Measurements from ENCODE around the gene SLC1A5.
"Not testable (repeated sequence)": the region's sequence is repeated elsewhere in the genome, so short reads cannot be mapped to it uniquely, and the experiment has no call there.

Gene SLC1A5

DNA sequence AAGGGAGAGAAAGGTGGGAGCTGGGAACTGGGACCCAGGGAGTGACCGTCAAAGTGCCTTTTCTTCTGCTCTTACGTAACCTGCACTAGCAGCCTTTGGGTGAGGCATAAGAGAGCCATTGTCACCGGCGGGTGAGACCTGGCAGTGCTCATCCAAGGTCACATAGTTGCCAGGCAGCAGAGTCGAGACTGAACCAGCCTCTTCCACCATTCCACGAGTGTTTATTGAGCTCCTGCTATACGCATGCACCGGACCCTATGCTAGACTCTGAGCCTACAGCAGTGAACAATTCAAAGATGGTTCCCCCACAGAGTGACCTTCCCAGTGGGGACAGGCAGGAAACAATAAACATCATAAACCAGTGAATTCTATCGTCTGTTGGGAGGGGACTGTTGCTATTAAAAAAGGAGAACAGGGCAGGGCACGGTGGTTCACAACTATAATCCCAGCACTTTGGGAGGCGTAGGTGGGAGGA lies 23.5 kb downstream of the SLC1A5 start:
- H3K4me1 ChIP-seq (ENCODE audit: insufficient read depth, insufficient read length): peaks cover 1% of the 10 kb centered on the region
- no peaks in the 10 kb centered on the region for H3K36me3 ChIP-seq (ENCODE audit: insufficient read depth, insufficient read length, low read length)
- no peak overlapping the region for H3K4me3 ChIP-seq (ENCODE audit: insufficient read length, low read depth)
- TF ChIP-seq SUZ12 (IDR thresholded peaks at IDR 0.05; ENCODE audit: extremely low read depth, insufficient read depth, insufficient read length): no peak
- TF ChIP-seq ZNF274 (IDR thresholded peaks at IDR 0.05; ENCODE audit: low read depth, low read length): no peak
- TF ChIP-seq YY1 (IDR thresholded peaks at IDR 0.05; ENCODE audit: insufficient read depth, insufficient read length): no peak
- H3K9ac ChIP-seq (ENCODE audit: insufficient read length, low read depth): no peak overlapping the region
- no peaks in the 10 kb centered on the region for H3K9me3 ChIP-seq (ENCODE audit: insufficient read depth, low read length)
- H3K27me3 ChIP-seq (ENCODE audit: insufficient read depth, insufficient read length): no peaks in the 10 kb centered on the region
- no peak for DNase-seq (ENCODE audit: low read depth, low spot score)

- peaks cover 8% of the 10 kb centered on the region for H3K36me3 ChIP-seq (ENCODE audit: insufficient read depth, insufficient read length, low read length)
- no peak for DNase-seq (ENCODE audit: low read depth, low spot score)
- TF ChIP-seq YY1 (IDR thresholded peaks at IDR 0.05; ENCODE audit: insufficient read depth, insufficient read length) (no peak), SUZ12 (IDR thresholded peaks at IDR 0.05; ENCODE audit: extremely low read depth, insufficient read depth, insufficient read length) (no peak), ZNF274 (IDR thresholded peaks at IDR 0.05; ENCODE audit: low read depth, low read length) (no peak)
- peaks cover 2% of the 10 kb centered on the region for H3K4me1 ChIP-seq (ENCODE audit: insufficient read depth, insufficient read length)
- H3K27me3 ChIP-seq (ENCODE audit: insufficient read depth, insufficient read length): no peaks in the 10 kb centered on the region
- no peaks in the 10 kb centered on the region for H3K9me3 ChIP-seq (ENCODE audit: insufficient read depth, low read length)
- no peak overlapping the region for H3K9ac ChIP-seq (ENCODE audit: insufficient read length, low read depth)
- H3K4me3 ChIP-seq (ENCODE audit: insufficient read length, low read depth): no peak overlapping the region
Measured at GRCh38 chr19:46762245-46762890, 26.0 kb downstream of the SLC1A5 start.

DNA sequence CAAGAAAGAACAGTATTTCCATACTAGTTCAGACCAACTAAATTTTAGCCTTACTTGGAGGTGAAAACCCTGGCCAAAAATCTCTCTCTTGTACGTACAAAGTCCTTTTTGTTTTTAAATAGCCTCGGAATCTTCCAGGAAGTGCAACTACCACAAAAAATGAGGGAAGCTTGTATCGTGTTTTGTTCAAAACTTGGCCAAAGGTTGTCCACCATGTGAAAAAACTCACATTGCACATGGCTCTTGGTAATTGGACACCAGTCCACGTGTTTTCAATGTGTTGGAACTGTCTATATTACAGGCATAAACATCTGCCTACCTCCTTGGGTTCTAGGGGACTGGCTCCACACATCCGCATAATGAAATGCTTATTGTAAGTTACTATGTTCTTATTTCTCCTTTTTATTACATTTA lies 27.0 kb downstream of the SLC1A5 start:
- no peaks in the 10 kb centered on the region for H3K27me3 ChIP-seq (ENCODE audit: insufficient read depth, insufficient read length)
- H3K4me1 ChIP-seq (ENCODE audit: insufficient read depth, insufficient read length): peaks cover 2% of the 10 kb centered on the region
- TF ChIP-seq SUZ12 (IDR thresholded peaks at IDR 0.05; ENCODE audit: extremely low read depth, insufficient read depth, insufficient read length) (no peak), YY1 (IDR thresholded peaks at IDR 0.05; ENCODE audit: insufficient read depth, insufficient read length) (no peak), ZNF274 (IDR thresholded peaks at IDR 0.05; ENCODE audit: low read depth, low read length) (no peak)
- no peak overlapping the region for H3K4me3 ChIP-seq (ENCODE audit: insufficient read length, low read depth)
- no peaks in the 10 kb centered on the region for H3K9me3 ChIP-seq (ENCODE audit: insufficient read depth, low read length)
- H3K9ac ChIP-seq (ENCODE audit: insufficient read length, low read depth): no peak overlapping the region
- DNase-seq (ENCODE audit: low read depth, low spot score): no peak
- H3K36me3 ChIP-seq (ENCODE audit: insufficient read depth, insufficient read length, low read length): peaks cover 15% of the 10 kb centered on the region

DNA sequence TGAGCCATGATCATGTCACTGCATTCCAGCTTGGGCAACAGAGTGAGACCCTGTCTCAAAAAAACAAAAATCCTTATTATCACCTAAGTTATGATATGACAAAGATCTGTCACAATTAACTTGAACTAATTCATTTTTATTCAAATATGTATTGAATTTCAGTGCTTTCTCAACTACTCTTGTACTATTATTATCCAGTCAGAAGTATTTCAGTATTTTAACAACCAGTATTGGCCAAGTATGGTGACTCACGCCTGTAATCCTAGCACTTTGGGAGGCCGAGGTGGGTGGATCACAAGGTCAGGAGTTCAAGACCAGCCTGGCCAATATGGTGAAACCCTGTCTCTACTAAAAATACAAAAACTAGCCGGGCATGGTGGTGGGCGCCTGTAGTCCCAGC lies 27.5 kb downstream of the SLC1A5 start:
- H3K4me1 ChIP-seq (ENCODE audit: insufficient read depth, insufficient read length); H3K9ac ChIP-seq (ENCODE audit: insufficient read length, low read depth); H3K27me3 ChIP-seq (ENCODE audit: insufficient read depth, insufficient read length); H3K9me3 ChIP-seq (ENCODE audit: insufficient read depth, low read length); DNase-seq (ENCODE audit: low read depth, low spot score); H3K4me3 ChIP-seq (ENCODE audit: insufficient read length, low read depth): not testable (repeated sequence)
- peaks cover 19% of the 10 kb centered on the region for H3K36me3 ChIP-seq (ENCODE audit: insufficient read depth, insufficient read length, low read length)

- Histone ChIP-seq H3K4me3 (ENCODE audit: insufficient read length, low read depth) (no peak overlapping the region), H3K9me3 (ENCODE audit: insufficient read depth, low read length) (no peaks in the 10 kb centered on the region), H3K9ac (ENCODE audit: insufficient read length, low read depth) (no peak overlapping the region), H3K4me1 (ENCODE audit: insufficient read depth, insufficient read length) (peaks cover 2% of the 10 kb centered on the region), H3K27me3 (ENCODE audit: insufficient read depth, insufficient read length) (no peaks in the 10 kb centered on the region), H3K36me3 (ENCODE audit: insufficient read depth, insufficient read length, low read length) (peaks cover 19% of the 10 kb centered on the region)
- no peak for DNase-seq (ENCODE audit: low read depth, low spot score)
- TF ChIP-seq SUZ12 (IDR thresholded peaks at IDR 0.05; ENCODE audit: extremely low read depth, insufficient read depth, insufficient read length): no peak
Measured at GRCh38 chr19:46760363-46760762, 28.0 kb downstream of the SLC1A5 start.

DNA sequence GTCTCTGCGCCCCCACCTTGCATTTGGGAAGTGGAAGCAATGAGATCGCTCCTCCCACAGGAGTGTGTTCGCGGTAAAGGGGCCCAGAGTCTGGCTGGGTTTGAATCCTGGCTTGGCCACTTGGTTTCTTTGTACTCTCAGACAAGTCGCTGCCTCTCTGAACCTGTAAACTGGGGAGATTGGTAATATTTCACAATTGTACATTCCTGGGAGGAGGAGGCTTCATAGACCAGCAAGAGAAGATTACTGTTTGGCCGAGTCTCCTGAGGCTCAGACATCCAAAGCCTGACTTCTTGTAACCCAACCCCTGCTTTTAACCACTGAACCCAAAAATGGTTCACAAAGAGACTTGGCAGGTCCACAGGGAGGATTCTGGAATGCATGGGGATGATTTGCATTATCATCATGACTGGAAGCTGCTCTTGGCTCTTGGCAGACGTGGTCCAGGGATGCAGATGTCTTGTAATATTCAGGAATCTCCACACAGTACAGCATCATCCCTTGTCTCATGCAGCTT lies 28.5 kb downstream of the SLC1A5 start:
- Histone ChIP-seq H3K36me3 (ENCODE audit: insufficient read depth, insufficient read length, low read length) (peaks cover 19% of the 10 kb centered on the region), H3K9me3 (ENCODE audit: insufficient read depth, low read length) (no peaks in the 10 kb centered on the region), H3K27me3 (ENCODE audit: insufficient read depth, insufficient read length) (no peaks in the 10 kb centered on the region), H3K4me3 (ENCODE audit: insufficient read length, low read depth) (no peak overlapping the region), H3K9ac (ENCODE audit: insufficient read length, low read depth) (no peak overlapping the region), H3K4me1 (ENCODE audit: insufficient read depth, insufficient read length) (peaks cover 2% of the 10 kb centered on the region)
- TF ChIP-seq ZNF274 (IDR thresholded peaks at IDR 0.05; ENCODE audit: low read depth, low read length): no peak
- DNase-seq (ENCODE audit: low read depth, low spot score): no peak

DNA sequence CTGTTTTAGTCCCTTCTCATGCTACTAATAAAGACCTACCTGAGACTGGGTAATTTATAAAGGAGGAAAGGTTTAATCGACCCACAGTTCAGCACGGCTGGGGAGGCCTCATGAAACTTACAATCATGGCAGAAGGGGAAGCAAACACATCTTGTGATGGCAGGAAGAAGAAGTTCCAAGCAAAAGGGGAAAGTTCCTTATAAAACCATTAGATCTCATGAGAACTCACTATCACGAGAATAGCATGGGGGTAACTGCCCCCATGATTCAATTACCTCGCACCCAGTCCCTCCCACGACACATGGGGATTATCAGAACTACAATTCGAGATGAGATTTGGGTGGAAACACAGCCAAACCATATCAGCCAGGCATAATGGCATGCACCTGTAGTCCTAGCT lies 29.2 kb downstream of the SLC1A5 start:
- Histone ChIP-seq H3K4me1 (ENCODE audit: insufficient read depth, insufficient read length) (peaks cover 2% of the 10 kb centered on the region), H3K36me3 (ENCODE audit: insufficient read depth, insufficient read length, low read length) (peaks cover 19% of the 10 kb centered on the region), H3K27me3 (ENCODE audit: insufficient read depth, insufficient read length) (no peaks in the 10 kb centered on the region), H3K9me3 (ENCODE audit: insufficient read depth, low read length) (no peaks in the 10 kb centered on the region), H3K9ac (ENCODE audit: insufficient read length, low read depth) (no peak overlapping the region), H3K4me3 (ENCODE audit: insufficient read length, low read depth) (no peak overlapping the region)
- TF ChIP-seq YY1 (IDR thresholded peaks at IDR 0.05; ENCODE audit: insufficient read depth, insufficient read length) (no peak), ZNF274 (IDR thresholded peaks at IDR 0.05; ENCODE audit: low read depth, low read length) (no peak), SUZ12 (IDR thresholded peaks at IDR 0.05; ENCODE audit: extremely low read depth, insufficient read depth, insufficient read length) (no peak)
- no peak for DNase-seq (ENCODE audit: low read depth, low spot score)

GRCh38 chr19:46756544-46756888 lies 31.9 kb downstream of the SLC1A5 start:
- H3K9ac ChIP-seq (ENCODE audit: insufficient read length, low read depth): no peak overlapping the region
- peaks cover 2% of the 10 kb centered on the region for H3K4me1 ChIP-seq (ENCODE audit: insufficient read depth, insufficient read length)
- no peak for DNase-seq (ENCODE audit: low read depth, low spot score)
- no peak overlapping the region for H3K4me3 ChIP-seq (ENCODE audit: insufficient read length, low read depth)
- H3K27me3 ChIP-seq (ENCODE audit: insufficient read depth, insufficient read length): no peaks in the 10 kb centered on the region
- H3K36me3 ChIP-seq (ENCODE audit: insufficient read depth, insufficient read length, low read length): peaks cover 38% of the 10 kb centered on the region
- no peaks in the 10 kb centered on the region for H3K9me3 ChIP-seq (ENCODE audit: insufficient read depth, low read length)
- TF ChIP-seq YY1 (IDR thresholded peaks at IDR 0.05; ENCODE audit: insufficient read depth, insufficient read length) (no peak), ZNF274 (IDR thresholded peaks at IDR 0.05; ENCODE audit: low read depth, low read length) (no peak), SUZ12 (IDR thresholded peaks at IDR 0.05; ENCODE audit: extremely low read depth, insufficient read depth, insufficient read length) (no peak)

Data from NT2/D1 (cell line).